NCI-H82 treated with DMSO at 0.1 percent for 48 hours (cell line): ENCODE data around the gene SNAI3.
A peak's percentile ranks its signal among the peaks of the same experiment; 100 is the strongest.

ENCODE experiments used
- DNase-seq: peaks from one replicate; lab custom pipeline; 2025; ENCODE audit not compliant: unreplicated experiment; lab: John Stamatoyannopoulos, UW

The SNAI3 gene

DNA sequence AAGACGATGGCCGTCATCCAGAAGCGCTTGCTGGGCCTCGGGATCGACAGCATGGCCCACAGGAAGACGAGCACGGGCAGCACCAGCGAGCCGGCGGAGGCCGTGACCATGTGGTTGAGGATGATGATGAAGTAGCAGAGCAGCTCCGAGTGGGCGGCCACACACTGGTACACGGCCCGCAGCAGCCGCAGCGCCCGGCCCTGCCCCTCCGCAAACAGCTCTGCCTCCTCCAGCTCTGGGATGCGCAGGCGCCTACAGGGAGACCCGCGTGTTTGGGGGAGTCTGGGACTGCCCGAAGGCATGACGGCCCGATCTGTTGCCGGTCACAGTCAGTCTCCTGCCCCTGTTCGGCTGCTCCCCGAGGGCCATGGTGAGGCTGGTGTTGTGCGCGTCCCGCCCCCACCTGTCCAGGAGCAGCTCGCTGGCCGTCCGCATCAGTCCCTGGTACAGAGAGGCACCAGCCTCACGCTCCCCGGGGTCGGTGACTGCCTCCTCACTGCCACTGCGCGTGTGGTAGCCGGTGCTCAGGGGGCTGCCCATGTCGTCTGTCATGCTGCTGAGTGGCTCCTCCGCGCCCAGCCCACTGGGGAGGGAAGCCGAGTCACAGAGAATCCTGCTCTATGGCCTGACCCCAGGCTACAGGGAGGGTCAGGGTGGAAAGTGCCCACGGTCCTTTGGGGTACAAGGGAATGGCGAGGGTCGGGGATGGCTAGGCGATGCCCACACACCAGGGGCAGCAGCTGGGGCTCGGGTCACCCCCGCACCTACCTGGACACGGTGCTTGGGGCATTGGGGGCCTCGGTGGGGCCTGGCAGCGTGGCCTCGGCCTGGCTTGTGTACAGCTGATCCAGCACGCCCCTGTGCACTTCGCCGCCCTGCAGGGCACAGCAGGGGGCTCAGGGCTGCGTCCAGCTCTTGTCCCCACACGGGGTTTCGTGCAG lies 35.8 kb upstream of the SNAI3 start:
- DNase-seq = no peak

DNA sequence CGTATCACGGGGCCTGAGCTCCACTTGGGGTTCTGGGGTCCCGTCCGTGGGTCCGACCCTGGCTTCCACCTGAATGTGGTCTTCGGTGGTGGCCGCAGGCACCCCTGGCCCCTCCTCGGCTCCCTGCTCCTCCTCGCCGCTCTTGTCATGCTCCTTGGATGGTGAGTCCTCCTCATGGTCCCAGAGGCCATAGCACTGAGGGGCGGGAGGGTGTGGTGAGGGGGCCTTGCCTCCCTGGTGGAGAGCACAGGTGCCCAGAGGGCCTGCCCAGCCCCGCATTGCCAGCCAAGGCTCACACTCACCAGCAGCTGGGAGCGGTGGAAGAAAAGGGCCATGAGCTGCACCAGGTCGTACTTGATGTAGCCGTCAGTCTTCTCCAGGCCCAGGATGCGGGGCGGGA lies 34.9 kb upstream of the SNAI3 start:
- DNase-seq = no peak

DNA sequence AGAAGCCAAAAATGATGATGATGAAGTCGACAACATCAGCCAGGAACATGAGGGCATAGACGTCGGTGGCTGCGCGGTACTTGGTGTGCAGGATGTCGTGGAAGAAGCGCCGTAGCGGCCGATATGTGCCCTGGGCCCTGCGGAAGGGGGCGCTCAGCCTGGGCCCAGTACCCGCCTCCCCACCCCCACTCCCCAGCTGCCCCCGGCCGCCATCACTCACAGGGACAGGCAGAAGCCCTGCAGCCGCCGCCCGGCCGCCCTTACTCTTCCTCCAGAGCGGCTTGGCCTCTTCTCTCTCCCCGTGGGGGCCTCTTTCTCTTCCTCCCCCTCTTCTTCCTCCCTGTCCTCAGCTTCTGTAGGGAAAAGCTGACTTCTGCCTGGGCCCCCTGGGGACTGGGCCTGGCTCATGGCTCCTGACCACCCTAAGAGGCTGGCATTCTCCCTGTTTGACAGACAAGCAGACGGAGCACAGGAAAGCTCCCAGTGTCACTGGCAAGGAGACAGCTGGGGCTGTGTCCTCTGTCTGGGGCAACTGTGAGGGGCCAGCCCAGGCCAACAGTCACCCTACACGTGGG lies 34.2 kb upstream of the SNAI3 start:
- DNase-seq = no peak

DNA sequence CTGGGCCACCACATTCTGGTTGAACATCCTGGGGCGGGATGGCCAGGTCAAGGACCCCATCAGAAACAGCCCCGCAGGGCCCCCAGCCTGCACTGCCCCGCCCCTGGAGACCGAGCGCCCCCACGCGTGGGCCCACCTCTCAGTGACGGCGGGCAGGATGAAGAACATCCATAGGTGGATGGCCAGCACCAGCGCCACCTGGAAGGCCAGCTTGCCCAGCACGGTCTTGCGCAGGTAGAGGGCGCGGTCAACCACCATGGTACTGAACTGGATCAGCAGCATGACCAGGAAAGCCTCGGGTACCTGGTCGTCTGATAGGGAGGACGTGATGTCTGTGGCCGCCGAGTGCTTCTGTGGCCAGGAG lies 33.6 kb upstream of the SNAI3 start:
- no peak for DNase-seq

DNA sequence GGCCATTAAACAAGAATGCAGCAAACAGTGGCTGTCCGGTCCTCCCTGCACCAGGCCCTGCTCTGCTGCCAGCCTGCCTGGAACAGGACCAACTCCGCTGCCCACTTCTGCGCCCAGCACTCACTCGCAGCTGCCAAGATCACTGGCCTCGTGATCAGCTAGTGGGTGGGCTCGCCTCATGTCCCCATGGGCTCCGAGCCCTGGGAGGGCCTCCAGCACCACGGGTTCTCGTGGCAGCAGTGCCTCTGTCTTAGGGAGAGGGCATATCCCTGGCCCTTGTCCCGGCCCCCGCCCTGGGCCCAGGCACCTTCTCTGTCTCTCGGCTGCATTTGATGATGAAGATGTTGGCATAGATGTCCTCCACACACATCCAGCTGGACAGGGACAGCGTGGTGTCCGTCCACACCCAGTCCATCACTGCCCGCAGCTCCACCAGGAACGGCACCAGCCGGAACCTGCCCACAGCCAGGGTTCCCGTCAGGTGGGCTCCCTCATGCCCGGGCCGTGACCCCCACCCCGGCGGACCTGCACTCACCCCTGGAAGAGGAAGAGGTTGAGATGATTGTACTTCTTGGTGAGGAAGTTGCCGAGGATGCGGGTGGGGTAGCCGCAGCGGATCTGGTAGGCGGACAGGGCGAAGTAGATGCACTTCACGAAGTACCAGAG lies 33.1 kb upstream of the SNAI3 start:
- no peak for DNase-seq

DNA sequence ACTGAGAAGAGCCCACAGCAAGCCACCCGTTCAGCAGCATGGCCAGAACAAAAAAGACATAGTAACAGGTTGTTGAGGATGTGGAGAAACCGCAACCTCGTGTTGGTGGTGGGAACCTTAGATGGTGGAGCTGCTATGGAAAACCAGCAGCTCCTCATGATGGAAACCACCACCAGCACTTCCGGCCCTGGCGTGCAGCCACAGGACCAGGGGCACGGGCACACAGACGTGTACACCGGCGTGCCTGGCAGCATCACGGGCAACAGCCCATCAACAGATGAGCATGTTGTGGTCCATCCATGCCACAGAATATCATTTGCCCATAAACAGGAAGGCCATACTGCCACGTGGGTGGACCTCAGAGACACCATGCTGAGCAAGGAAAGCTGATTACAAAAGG lies 31.9 kb upstream of the SNAI3 start:
- DNase-seq = no peak

DNA sequence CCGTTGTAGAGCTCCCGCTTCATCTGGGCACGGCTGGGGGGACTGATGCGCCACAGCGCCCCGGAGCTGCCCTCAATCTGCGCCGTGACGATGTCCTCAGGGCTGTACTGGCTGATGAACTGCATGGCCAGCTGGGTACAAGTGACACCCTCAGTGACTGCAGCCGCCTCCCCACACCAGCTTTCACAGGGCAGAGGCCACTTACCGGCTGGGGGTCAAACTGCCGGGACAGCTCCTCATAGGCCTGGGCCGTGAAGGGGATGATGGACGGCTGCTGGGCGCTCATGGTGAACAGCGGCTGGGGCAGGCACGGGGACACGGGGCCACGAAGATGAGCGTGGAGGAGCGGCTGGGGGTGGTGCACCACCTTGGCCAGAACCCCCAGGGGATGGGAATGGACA lies 30.3 kb upstream of the SNAI3 start:
- no peak for DNase-seq

DNA sequence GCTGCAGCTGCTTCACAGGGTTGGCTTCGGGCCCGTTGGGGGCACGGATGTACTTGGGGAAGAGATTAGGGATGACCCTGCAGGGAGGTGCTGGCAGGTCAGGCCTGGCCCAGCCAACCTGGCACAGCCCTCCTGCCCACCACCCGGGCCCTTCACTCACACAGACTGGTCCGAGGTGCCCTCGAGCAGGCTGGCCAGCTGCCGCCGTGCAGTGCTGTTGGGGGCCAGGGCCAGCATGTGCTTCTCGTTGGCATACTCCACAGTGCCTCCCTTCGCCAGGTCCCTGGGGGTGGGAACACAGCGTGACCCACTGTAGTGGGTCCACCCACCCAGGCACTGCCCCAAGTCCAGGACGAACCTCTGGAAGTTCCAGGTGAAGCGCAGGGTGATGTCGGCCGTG lies 29.9 kb upstream of the SNAI3 start:
- DNase-seq = no peak

DNA sequence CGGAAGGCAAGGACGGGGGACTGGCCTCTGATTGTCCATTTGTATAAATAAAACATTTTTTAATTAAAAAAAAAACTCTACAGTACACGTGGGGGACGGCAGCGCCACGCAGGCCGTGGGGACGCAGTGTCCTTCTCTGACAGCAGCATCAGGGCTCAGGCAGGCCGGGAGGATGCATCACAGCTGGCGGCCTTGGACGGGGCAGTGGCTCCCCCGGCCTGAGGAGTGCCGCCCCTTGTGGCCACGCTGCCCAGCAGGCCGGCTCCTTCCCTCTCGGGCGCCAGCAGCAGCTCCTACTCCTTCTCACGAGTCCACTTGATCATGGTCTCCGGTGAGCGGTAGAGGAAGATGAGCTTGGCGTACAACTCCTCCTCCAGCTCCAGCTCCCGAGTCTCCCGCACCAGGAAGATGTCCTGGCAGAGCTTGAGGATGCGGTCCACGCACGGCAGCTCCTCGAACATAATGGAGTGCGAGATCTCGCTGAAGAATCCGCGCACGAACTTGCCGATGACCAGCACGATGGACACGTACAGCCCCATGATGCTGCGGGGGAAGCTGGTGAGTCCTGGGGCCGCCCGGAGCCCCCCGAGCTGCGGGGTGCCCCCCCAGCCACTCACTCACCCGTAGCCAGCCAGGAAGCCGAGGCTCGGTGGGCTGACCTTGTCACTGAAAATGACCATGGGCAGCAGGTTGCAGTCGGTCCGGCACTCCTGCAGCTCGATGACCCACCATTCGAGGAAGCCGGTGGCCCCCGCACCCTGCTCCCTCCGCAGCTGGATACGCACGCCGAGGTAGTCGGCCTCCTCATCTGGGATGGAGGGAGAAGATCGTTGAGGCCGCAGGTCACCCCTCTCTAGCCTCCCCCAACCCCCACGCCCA lies 29.2 kb upstream of the SNAI3 start:
- no peak for DNase-seq

DNA sequence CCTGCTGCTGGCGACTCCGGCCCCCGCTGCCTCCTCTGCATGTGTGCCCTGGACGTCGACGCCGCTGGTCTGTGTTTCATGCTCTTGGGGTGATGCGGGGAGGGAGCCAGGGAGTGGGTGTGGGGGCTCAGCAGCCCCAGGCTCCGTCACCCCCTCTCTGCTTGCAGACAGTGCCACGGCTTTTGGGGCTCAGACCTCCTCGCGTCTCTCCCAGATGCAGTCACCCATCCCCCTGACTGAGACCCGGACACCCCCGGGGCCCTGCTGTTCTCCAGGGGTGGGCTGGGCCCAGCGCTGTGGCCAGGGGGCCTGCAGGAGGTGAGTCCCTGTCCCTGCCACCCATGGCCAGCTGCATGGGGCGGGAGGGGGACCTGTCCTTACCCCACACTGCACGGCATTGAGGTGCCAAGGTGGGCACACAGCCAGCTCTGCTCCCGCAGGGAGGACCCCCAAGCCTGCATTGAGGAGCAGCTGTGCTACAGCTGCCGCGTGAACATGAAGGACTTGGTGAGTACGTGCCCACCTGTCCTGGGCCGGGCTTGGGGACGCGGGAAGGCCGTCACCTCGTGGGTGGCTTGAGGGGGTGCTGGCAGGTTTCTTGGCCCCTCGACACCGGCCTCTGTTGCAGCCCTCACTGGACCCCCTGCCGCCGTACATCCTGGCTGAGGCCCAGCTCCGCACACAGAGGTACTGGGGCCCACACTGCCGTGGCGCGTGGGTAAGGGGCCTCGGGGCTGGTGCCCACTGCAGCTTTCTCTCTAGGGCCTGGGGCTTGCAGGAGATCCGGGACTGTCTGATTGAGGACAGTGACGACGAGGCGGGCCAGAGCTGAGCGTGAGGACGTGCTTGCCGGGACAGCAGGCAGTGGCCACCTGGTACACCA lies 28.4 kb upstream of the SNAI3 start:
- DNase-seq = no peak

DNA sequence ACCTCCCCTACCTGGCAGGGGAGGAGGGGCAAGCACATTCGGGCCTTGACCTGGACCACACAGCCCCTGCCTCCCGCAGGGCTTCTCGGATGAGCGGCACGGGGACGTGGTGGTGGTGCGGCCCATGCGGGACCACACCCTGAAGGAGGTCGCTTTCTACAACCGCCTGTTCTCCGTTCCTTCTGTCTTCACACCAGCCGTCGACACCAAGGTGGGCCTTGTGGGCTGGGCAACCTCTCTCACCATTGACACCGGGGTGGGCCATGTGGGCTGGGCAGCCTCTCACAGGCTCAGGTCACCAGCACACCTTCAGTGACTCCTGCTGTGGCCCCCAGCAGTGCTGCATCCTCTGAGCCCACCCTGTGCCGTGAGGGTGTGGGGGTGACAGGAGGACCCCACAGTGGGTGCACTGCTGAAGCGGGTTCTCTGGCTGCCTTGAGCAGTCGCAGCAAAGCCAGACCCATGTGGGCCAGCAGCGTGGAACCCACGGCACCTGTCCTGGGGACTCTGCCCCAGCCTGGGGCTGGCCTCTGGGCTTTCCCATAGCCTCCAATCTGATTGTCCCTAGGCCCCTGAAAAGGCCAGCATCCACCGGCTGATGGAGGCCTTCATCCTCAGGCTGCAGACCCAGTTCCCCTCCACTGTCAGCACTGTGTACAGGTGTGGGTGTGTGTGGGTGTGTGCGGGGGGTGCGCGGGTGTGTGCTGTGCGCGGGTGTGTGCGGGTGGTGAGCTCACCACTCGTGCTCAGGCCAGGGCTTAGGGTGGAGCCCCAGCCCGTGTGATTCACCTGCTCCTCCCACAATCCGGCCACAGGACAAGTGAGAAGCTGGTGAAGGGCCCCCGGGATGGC lies 27.5 kb upstream of the SNAI3 start:
- no peak for DNase-seq

DNA sequence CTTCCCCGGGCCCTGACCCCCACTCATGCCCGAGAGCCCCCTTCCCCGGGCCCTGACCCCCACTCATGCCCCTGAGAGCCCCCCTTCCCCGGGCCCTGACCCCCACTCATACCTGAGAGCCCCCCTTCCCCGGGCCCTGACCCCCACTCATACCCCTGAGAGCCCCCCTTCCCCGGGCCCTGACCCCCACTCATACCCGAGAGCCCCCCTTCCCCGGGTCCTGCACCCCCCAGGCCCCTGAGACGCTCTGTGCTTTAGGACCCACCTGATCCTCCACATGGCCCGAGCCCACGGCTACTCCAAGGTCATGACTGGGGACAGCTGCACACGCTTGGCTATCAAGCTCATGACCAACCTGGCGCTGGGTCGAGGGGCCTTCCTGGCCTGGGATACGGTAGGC lies 26.7 kb upstream of the SNAI3 start:
- DNase-seq = no peak

DNA sequence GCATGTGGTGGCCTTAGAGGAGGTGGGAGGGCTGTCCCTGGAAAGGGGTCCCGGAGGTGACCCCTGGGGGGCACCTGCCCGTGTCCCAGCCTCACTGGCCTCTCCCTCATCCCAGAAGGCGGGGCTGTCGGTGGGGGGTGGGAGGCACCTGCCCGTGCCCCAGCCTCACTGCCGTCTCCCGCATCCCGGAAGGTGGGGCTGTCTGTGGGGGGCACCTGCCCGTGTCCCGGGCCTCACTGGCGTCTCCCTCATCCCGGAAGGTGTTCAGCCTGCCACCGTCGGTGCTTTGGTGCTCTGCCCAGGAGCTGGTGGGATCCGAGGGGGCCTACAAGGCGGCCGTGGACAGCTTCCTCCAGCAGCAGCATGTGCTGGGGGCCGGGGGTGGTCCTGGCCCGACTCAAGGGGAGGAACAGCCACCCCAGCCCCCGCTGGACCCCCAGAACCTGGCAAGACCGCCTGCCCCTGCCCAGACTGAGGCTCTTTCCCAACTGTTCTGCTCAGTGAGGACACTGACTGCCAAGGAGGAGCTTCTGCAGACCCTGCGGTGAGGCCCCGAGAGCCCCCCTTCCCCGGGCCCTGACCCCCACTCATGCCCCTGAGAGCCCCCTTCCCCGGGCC lies 26.2 kb upstream of the SNAI3 start:
- no peak for DNase-seq

DNA sequence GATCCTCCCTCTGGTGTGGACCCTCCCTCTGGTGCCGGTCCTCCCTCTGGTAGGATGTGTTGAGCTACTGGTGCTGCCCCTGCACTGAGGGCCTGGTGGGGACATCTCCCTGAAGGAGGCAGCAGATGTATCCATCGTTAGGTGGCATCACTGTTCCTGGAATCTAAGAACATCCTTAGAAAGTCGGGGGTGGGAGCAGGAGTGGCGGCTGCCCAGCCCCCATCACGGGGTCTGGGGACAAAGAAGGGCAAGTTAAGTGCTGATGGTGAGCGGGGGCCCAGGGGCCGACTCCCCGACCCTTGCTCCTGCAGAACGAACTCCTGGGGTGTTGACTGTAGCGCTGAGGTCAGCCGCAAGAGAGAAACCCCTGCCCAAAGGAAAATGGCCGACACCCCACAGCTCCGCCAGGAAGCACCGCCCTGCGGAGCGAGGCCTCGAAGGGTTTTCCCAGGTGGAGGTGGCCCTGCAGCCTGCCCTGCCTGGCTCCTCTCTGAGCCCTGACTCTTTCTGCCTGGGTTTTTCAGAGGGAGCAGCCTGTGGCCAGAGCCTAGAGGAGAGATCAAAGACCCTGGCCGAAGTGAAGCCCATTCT lies 25.5 kb upstream of the SNAI3 start:
- DNase-seq = no peak

DNA sequence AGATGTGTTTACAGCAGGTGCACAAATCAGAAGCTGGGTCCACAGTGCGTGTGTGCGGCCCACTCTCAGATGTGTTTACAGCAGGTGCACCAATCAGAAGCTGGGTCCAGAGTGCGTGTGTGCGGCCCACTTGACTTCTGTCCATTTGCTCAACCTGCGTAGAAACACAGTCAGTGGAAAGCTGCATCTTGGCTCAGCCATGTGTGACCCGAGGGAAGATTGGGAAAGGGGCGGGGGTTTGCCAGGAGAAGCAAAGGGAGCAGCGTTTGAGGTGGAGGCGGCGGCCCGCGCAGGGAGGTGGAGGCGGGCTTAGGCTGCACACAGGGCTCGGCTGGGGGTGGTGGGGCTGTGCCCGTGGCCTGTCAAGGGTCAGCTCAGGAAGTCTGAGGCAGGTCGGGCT lies 24.2 kb upstream of the SNAI3 start:
- DNase-seq = no peak

DNA sequence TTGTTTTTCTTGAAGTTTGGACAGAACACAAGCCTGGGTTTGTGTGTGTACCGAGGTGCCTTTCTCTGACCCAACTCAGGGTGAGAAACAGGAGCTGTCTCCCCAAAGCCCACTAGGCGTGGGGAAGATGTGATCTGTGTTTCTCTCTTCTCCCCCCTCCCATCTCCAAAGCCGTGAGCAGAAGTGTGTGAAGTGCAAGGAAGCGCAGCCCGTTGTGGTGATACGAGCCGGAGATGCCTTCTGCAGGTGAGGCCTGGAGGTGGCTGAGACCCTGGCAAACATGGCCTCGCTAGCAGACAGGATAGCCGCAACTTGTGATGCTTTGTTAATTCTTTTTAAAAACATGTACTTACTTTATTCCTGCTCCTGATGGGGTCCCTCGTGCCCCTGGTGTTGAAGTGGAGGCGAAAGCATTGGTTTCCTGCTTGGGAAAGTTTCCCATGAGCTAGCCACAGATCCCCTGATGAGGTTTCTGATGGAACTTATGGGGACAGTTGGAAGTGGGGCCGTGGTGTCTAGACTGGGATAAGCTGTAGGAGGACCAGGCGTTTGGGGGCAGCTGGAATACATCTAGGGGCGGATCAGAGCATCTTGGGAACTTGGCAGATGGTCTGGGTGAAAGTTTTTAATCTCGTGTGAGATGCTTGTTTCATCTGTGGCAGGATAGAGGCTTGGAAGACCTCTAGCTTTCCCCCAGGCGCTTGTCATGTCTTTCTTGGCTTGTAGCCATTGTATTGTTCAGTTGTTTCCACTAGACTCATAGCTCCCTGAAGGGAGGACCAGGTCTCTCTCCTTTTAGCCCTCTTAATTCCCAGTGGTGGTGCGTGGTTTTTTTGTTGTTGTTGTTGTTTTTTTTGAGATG lies 20.9 kb upstream of the SNAI3 start:
- peak; percentile 33 for DNase-seq

DNA sequence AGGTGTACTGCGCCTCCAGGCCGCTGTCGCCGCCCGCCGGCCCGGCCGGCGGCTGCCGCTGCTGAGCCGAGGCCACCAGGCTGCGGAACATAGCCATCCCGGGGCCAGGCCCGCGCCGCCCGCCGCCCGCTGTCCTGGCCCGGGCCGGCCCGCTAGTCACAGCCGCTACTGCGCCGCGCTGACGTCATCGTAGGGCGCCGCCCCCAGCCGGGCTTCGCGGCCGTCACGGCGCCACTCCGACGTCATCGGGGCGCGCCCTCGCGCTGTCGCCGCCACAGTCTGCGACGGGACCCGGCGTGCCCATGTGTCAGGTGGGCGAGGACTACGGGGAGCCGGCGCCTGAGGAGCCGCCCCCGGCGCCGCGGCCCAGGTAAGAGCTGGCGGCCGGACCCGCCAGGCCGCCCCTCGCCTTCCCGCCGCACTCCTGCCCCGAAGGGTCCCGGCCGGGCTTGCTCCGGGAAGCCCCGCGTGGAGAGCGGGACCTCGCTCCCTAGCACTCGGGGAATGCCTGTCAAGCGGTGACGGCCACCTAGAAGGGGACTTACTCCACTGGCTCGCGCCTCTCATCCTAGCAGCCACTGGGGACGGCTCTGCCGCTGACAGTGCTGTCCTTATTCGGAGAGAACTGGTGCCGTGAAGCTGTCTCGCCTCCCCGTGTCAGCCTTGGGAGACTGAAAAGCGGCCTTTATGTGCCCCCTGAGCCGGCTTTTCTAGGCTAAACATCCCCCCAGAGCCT lies 20.1 kb upstream of the SNAI3 start, which contains the start of the genes CTU2 and RNF166:
Gene CTU2 (plus strand): TSS at position 275 of the 736 bp plus-strand sequence. CDS start 28 bp downstream, at position 303.
Gene RNF166 (minus strand): TSS at position 180 of the 736 bp plus-strand sequence. CDS start 83 bp downstream, at position 97.
- peak; percentile 16 for DNase-seq
